ENCODE results near the gene XYLB. TPM values are rescaled to one million over a fixed set of nuclear protein-coding genes. Genes with fewer than 3 reads are reported as not detected.
"Not testable (repeated sequence)": the region's sequence is repeated elsewhere in the genome, so short reads cannot be mapped to it uniquely, and the experiment has no call there.

The XYLB gene
- total and polyA plus RNA-seq, 9 donors = 1.9 to 4.7 (median 3.3) TPM

- no CpG with 5 or more reads among the region's 4 CpGs for WGBS (ENCODE audit: insufficient coverage)
- not testable (repeated sequence) for H3K36me3 ChIP-seq (ENCODE audit: control insufficient read depth, insufficient read depth, low read length); DNase-seq; H3K4me3 ChIP-seq (ENCODE audit: low read length); H3K27me3 ChIP-seq (ENCODE audit: control insufficient read depth, insufficient read depth, low read length); H3K9me3 ChIP-seq (replicated peaks; ENCODE audit: control insufficient read depth, low read depth, low read length); H3K4me1 ChIP-seq (ENCODE audit: control insufficient read depth, insufficient read depth, low read length); H3K27ac ChIP-seq (ENCODE audit: low read length)
Observed at GRCh38 chr3:38320638-38321037, 25.9 kb upstream of the XYLB start.

DNA sequence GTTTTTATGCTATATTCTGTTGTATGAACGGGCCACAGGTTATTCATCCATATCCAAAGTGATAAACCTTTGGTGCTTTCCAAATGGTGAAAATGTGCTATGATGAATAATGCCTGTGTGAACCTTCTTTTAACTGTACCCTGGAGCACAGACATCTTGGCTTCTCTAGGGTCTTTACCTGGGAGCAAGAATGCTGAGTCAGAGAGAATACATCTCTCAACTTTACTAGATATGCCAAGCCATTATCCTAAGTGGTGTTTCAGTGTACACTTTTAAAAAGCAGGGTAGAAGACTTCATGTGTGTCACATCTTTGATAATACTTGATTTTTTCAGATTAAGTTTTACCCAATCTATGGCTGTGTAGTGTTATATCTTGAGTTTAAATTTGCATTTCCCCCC, 23.5 kb upstream of the XYLB start:
- no peaks in the 10 kb centered on the region for H3K4me1 ChIP-seq (ENCODE audit: control insufficient read depth, insufficient read depth, low read length)
- no peaks in the 10 kb centered on the region for H3K9me3 ChIP-seq (replicated peaks; ENCODE audit: control insufficient read depth, low read depth, low read length)
- H3K27ac ChIP-seq (ENCODE audit: low read length) = no peak overlapping the region
- H3K27me3 ChIP-seq (ENCODE audit: control insufficient read depth, insufficient read depth, low read length) = peaks cover 5% of the 10 kb centered on the region
- WGBS (ENCODE audit: insufficient coverage) = no CpG with 5 or more reads among the region's 1 CpG
- DNase-seq = no peak
- H3K4me3 ChIP-seq (ENCODE audit: low read length) = no peak overlapping the region
- no peaks in the 10 kb centered on the region for H3K36me3 ChIP-seq (ENCODE audit: control insufficient read depth, insufficient read depth, low read length)

GRCh38 chr3:38325256-38325655, 21.3 kb upstream of the XYLB start:
- Histone ChIP-seq H3K4me3 (ENCODE audit: low read length) (no peak overlapping the region), H3K4me1 (ENCODE audit: control insufficient read depth, insufficient read depth, low read length) (no peaks in the 10 kb centered on the region), H3K9me3 (replicated peaks; ENCODE audit: control insufficient read depth, low read depth, low read length) (no peaks in the 10 kb centered on the region), H3K27me3 (ENCODE audit: control insufficient read depth, insufficient read depth, low read length) (peaks cover 5% of the 10 kb centered on the region), H3K27ac (ENCODE audit: low read length) (no peak overlapping the region), H3K36me3 (ENCODE audit: control insufficient read depth, insufficient read depth, low read length) (no peaks in the 10 kb centered on the region)
- no peak for DNase-seq
- WGBS (ENCODE audit: insufficient coverage) = 60% methylated on average over 1 of the region's 2 CpGs

- DNase-seq = no peak
- Histone ChIP-seq H3K27me3 (ENCODE audit: control insufficient read depth, insufficient read depth, low read length) (peaks cover 5% of the 10 kb centered on the region), H3K4me1 (ENCODE audit: control insufficient read depth, insufficient read depth, low read length) (no peaks in the 10 kb centered on the region), H3K4me3 (ENCODE audit: low read length) (no peak overlapping the region), H3K9me3 (replicated peaks; ENCODE audit: control insufficient read depth, low read depth, low read length) (no peaks in the 10 kb centered on the region), H3K27ac (ENCODE audit: low read length) (no peak overlapping the region), H3K36me3 (ENCODE audit: control insufficient read depth, insufficient read depth, low read length) (no peaks in the 10 kb centered on the region)
Observed at GRCh38 chr3:38327335-38328009, 19.1 kb upstream of the XYLB start.

GRCh38 chr3:38331257-38332022, 15.1 kb upstream of the XYLB start:
- Histone ChIP-seq H3K27ac (ENCODE audit: low read length) (no peak overlapping the region), H3K4me3 (ENCODE audit: low read length) (no peak overlapping the region), H3K9me3 (replicated peaks; ENCODE audit: control insufficient read depth, low read depth, low read length) (no peaks in the 10 kb centered on the region), H3K27me3 (ENCODE audit: control insufficient read depth, insufficient read depth, low read length) (no peaks in the 10 kb centered on the region), H3K4me1 (ENCODE audit: control insufficient read depth, insufficient read depth, low read length) (no peaks in the 10 kb centered on the region), H3K36me3 (ENCODE audit: control insufficient read depth, insufficient read depth, low read length) (no peaks in the 10 kb centered on the region)
- no peak for DNase-seq
- 80% methylated on average over 2 of the region's 4 CpGs for WGBS (ENCODE audit: insufficient coverage)

DNA sequence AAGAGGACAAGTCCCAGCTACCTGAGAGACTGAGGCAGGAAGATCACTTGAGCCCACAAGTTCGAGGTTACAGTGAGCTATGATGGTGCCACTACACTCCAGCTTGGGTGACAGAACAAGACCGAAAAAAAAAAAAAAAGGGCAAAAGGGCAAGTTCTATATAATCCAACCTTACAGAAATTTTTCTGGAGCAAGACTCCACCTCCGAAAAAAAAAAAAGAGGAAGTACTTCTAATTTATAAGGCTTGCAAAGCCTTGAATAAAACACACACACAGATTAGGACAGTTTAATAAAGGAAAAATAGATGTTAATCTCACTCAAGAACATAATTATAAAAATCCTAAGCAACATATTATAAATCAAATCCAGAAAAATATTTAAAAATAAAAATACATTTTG, 14.4 kb upstream of the XYLB start:
- Histone ChIP-seq H3K27me3 (ENCODE audit: control insufficient read depth, insufficient read depth, low read length) (no peaks in the 10 kb centered on the region), H3K9me3 (replicated peaks; ENCODE audit: control insufficient read depth, low read depth, low read length) (no peaks in the 10 kb centered on the region), H3K27ac (ENCODE audit: low read length) (no peak overlapping the region), H3K4me3 (ENCODE audit: low read length) (no peak overlapping the region), H3K4me1 (ENCODE audit: control insufficient read depth, insufficient read depth, low read length) (no peaks in the 10 kb centered on the region), H3K36me3 (ENCODE audit: control insufficient read depth, insufficient read depth, low read length) (no peaks in the 10 kb centered on the region)
- DNase-seq = no peak
- 100% methylated on average over 1 of the region's 3 CpGs for WGBS (ENCODE audit: insufficient coverage)

DNA sequence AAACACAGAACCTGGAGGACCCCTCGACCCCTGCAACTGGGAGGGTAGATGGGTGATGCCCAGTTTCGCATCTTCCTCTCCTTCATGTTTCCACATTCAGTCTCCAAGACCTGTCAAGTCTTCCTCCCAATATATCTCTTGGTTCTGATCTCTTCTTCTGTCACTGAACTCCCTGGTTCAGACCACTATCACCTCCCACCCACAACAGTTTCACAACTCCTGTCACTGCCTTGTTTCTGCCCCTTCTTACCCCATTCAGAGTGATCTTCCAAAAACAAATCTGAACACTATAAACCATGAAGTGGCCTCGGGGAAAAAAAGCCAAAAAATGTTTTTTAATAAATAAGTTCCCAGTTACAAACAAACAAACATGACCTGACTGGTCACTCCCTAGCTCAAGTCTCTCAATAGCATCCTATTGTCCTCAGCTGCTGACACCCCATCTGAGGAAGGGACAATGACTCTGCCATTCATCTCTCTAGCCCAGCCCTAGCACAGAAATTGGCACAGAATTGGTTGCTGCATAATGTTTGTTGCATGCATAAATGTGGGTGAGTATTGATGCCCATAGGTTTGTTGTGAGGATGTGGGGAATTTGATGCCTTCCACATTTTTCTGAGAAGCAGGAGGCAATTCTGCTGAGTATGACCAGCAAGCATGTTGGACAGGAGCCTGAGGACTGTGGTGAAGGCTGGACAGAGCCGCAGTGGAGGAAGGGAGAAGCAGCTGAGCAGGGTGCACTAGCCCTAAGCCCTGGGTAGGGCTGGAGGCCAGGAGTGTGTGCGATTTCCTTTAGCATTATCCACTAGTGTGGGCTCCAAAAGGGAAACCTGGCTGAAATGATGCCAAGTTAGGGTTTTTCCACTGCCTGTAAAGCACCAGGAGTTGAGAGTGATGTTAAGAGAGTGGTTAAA, 12.2 kb upstream of the XYLB start:
- WGBS (ENCODE audit: insufficient coverage) = 69% methylated on average over 4 of the region's 5 CpGs

DNA sequence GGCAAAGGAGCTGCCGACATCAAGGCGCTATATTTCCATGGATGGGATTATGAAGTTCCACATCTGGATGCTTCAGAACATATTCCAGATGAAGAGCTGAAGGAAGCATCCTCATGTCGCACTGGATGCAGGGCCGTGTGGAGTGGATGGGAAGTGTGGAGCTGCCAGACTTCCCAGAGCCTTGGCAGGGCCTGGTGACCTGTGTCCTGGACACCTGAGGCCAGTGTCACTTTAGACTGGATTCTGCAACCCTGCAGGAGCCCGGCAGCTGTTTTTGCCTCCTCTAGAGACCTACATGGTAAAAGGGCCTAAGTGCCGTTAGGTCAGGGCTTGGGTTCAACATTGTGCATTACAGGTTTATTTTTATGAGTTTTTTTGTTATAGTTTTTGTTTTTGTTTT, 11.3 kb upstream of the XYLB start:
- no peaks in the 10 kb centered on the region for H3K4me1 ChIP-seq (ENCODE audit: control insufficient read depth, insufficient read depth, low read length)
- WGBS (ENCODE audit: insufficient coverage) = 60% methylated on average over 4 of the region's 6 CpGs
- H3K36me3 ChIP-seq (ENCODE audit: control insufficient read depth, insufficient read depth, low read length) = no peaks in the 10 kb centered on the region
- DNase-seq = no peak
- no peaks in the 10 kb centered on the region for H3K9me3 ChIP-seq (replicated peaks; ENCODE audit: control insufficient read depth, low read depth, low read length)
- H3K27me3 ChIP-seq (ENCODE audit: control insufficient read depth, insufficient read depth, low read length) = no peaks in the 10 kb centered on the region
- no peak overlapping the region for H3K27ac ChIP-seq (ENCODE audit: low read length)
- H3K4me3 ChIP-seq (ENCODE audit: low read length) = no peak overlapping the region

More for the DNA sequence above, 12.2 kb upstream of the XYLB start:
- no peak overlapping the region for H3K27ac ChIP-seq (ENCODE audit: low read length)
- H3K4me1 ChIP-seq (ENCODE audit: control insufficient read depth, insufficient read depth, low read length) = no peaks in the 10 kb centered on the region
- no peaks in the 10 kb centered on the region for H3K27me3 ChIP-seq (ENCODE audit: control insufficient read depth, insufficient read depth, low read length)
- no peak overlapping the region for H3K4me3 ChIP-seq (ENCODE audit: low read length)
- H3K36me3 ChIP-seq (ENCODE audit: control insufficient read depth, insufficient read depth, low read length) = no peaks in the 10 kb centered on the region
- no peak for DNase-seq
- H3K9me3 ChIP-seq (replicated peaks; ENCODE audit: control insufficient read depth, low read depth, low read length) = no peaks in the 10 kb centered on the region

- H3K4me3 ChIP-seq (ENCODE audit: low read length) = no peak overlapping the region
- H3K27ac ChIP-seq (ENCODE audit: low read length) = no peak overlapping the region
- DNase-seq = no peak
- WGBS (ENCODE audit: insufficient coverage) = no CpG with 5 or more reads among the region's 2 CpGs
- H3K36me3 ChIP-seq (ENCODE audit: control insufficient read depth, insufficient read depth, low read length) = no peaks in the 10 kb centered on the region
- H3K9me3 ChIP-seq (replicated peaks; ENCODE audit: control insufficient read depth, low read depth, low read length) = peaks cover 3% of the 10 kb centered on the region
- H3K4me1 ChIP-seq (ENCODE audit: control insufficient read depth, insufficient read depth, low read length) = no peaks in the 10 kb centered on the region
- no peaks in the 10 kb centered on the region for H3K27me3 ChIP-seq (ENCODE audit: control insufficient read depth, insufficient read depth, low read length)
Observed at GRCh38 chr3:38337703-38338102, 8.9 kb upstream of the XYLB start.
